H7 (cell line): ENCODE results near the gene SPATA3. TPM values are rescaled to one million over a fixed set of nuclear protein-coding genes. Genes with fewer than 3 reads are reported as not detected.

Experiments
- DNase-seq: peaks from one replicate; pipeline ENCODE4 v3.0.0; 2012
- H3K27me3 ChIP-seq: 2 replicates; pipeline ENCODE4 v1.6.0; 2011; ENCODE audit warnings: mild to moderate bottlenecking, low read length; ENCODE audit not compliant: control insufficient read depth, insufficient read depth
- H3K36me3 ChIP-seq: replicated peaks from 2 replicates; pipeline ENCODE4 v1.5.1; 2011; ENCODE audit warnings: low read length; ENCODE audit not compliant: control insufficient read depth, insufficient read depth
- H3K4me3 ChIP-seq: 2 replicates; pipeline ENCODE4 v1.5.1; 2011; ENCODE audit warnings: low read depth, mild to moderate bottlenecking, control low read depth, low read length, moderate library complexity; ENCODE audit not compliant: insufficient read depth
- total RNA-seq: library from RNA; depleted of rRNA; stranded (reverse); fragments of >200 nt; shearing (Covaris generic); gene quantifications from 2 replicates; pipeline ENCODE4 v1.2.3, GENCODE V29; 2014; rRNA removed

Gene SPATA3
- total RNA-seq, 1 experiment from 2014 or later: not detected

DNA sequence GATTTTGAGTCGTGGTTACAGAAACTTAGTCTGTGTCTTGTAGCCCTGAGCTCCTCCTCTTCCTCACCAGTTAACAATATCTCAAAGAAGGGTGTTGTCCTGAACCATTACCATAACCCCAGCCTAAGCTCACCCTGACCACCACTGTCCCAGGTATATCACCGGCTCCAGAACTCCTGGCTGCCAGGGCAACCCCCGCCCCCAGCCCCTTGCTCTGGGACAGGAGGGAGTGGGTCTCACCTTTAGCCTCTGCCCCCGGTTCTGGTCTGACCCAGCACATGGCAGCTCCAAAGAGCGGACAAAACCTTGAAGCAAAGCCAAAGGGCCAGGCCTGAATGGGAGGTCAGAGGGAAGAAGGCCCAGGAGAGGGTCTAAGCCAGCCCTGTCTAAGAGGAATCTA, 55.2 kb downstream of the SPATA3 start:
- Histone ChIP-seq H3K4me3 (no peak overlapping the region), H3K27me3 (peaks cover 12% of the 10 kb centered on the region), H3K36me3 (no peaks in the 10 kb centered on the region)
- no peak for DNase-seq

DNA sequence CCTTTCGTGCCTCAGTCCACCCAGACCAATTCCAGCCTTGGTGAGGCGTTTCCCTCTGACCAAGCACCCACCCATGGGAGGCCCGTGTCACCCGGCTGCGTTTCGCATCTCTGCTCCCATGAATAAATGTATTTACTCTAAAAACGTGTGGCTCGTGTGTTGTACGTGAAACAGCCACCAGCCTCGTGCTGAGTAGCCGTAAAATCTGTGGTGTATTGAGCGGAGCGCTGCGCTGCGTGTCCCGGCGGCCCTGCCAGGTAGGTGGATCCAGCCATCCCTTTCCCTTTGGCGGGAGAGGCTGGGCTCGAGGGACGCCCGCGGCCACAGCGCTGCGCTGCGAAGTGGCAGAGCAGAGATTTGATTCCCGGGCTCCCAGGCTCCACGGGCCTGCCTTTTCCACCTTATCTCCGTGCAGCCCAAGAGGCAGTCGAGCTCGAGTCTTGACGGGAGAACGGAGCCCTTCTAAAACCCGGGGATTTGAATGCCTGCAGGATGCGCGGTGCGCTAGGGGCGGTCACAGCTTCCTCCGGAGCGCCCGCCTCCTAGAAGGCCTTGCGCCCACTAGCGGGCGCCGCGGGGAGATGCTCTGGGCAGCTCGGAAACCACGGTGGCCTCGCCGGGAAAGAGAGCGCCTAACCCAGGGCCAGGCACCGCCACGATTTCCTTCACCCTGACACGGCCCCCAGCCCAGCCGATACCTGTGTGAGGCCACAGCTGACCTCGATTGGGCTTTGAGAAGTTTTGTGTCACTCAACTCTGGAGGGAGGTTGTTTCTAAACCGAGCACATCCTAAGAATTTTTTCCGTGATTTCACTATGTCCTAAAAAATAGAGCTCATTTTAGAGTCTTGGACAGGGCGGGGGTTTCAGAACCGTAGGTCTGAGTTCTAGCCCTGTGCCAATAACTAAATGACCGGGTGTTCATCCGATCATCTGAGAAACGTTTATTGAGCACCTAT, 56.9 kb downstream of the SPATA3 start:
- peak; percentile 93 for DNase-seq
- Histone ChIP-seq H3K27me3 (peaks cover 12% of the 10 kb centered on the region), H3K4me3 (peak overlapping the region; percentile 60), H3K36me3 (no peaks in the 10 kb centered on the region)

- Histone ChIP-seq H3K27me3 (peaks cover 12% of the 10 kb centered on the region), H3K4me3 (no peak overlapping the region), H3K36me3 (no peaks in the 10 kb centered on the region)
- no peak for DNase-seq
Observed at GRCh38 chr2:231053846-231054245, 57.9 kb downstream of the SPATA3 start.

DNA sequence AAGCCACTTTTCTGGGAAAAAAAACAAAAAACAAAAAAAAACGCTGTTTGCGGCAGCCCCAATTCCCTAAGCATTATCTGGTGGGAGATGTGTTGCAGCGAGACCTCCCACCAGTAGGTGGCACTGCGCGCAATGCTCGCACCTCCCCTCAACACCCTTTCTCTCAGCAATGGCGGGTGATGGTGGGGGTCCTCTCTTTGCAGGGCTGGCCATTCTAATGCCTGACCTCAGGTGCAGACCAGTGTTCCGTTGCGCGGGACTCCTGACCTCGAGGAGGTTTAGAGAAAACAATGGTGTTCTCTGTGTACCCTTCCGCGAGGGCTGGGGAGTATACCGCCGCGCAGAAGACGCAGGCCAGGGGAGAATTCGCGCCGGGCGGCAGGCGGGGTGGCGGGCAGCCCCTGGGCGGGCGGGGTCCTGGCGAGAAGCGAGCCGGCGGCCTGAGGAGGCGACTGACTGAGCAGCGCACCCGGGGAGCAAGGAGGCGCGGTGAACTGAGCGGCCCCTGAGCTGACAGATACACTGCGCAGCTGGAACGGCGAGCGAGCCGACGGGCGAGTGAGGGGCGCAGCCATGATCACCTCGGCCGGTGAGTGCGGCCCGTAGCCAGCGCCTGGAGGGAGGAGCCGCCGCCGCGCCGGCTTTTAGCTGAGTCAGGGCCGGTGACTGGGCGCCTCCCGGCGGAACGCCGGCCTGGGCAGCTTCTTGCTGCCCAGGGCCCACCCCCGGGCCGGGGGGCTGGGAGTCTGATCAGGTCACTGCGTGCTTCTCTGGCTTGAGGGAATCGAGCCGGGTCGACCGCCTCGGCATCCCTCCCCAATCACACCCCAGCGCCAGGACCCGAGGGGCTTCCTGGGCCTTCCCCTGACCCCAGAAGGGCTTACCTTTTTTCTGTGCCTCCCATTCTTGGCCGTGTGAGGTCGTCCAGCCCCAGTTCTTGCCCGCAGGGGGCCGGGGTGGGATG, 60.8 kb downstream of the SPATA3 start, which contains the start of gene PSMD1:
Gene PSMD1, plus strand, starts transcription at position 415 of the 964 bp plus-strand sequence. Its CDS starts 159 bp downstream, at position 574.
- DNase-seq: peak; percentile 96
- Histone ChIP-seq H3K36me3 (no peaks in the 10 kb centered on the region; the same call in 1 of the 2 replicates), H3K27me3 (peaks cover 11% of the 10 kb centered on the region), H3K4me3 (peak within 1 kb of the TSS; percentile 96)

- Histone ChIP-seq H3K27me3 (peaks cover 5% of the 10 kb centered on the region), H3K36me3 (peaks cover 3% of the 10 kb centered on the region), H3K4me3 (peak overlapping the region; percentile 96)
- no peak for DNase-seq
Observed at GRCh38 chr2:231057590-231057989, 61.7 kb downstream of the SPATA3 start.

Other genes with a start within 250 kb of the SPATA3 start
- 392 and 393 TPM in 2 replicates for gene ITM2C, start 131.2 kb upstream of the SPATA3 start, total RNA-seq
- gene GPR55, start 70.9 kb upstream of the SPATA3 start, total RNA-seq: 0.04 TPM in 1 of 2 replicates, not detected in the other
- gene C2orf72, start 41.4 kb downstream of the SPATA3 start, total RNA-seq: 0.69 and 1.2 TPM in 2 replicates
- 149 and 154 TPM in 2 replicates for gene PSMD1, start 60.7 kb downstream of the SPATA3 start, total RNA-seq
- not detected in 2 replicates for gene HTR2B, start 128.9 kb downstream of the SPATA3 start, total RNA-seq
- 25.0 and 33.6 TPM in 2 replicates for gene ARMC9, start 202.5 kb downstream of the SPATA3 start, total RNA-seq